NCI-H82 (cell line): Measurements from ENCODE around the gene TMEM167A.
"Not testable (repeated sequence)": the region's sequence is repeated elsewhere in the genome, so short reads cannot be mapped to it uniquely, and the experiment has no call there.

Source experiments
- DNase-seq: peaks from one replicate; lab custom pipeline; 2025; lab: John Stamatoyannopoulos, UW

The TMEM167A gene

GRCh38 chr5:83090169-83090568 is 13.0 kb upstream of the TMEM167A start:
- DNase-seq = no peak

- DNase-seq = no peak
Measured at GRCh38 chr5:83085106-83085505, 7.9 kb upstream of the TMEM167A start.

- no peak for DNase-seq
Measured at GRCh38 chr5:83084336-83084735, 7.1 kb upstream of the TMEM167A start.

GRCh38 chr5:83082750-83083149 is 5.6 kb upstream of the TMEM167A start:
- DNase-seq = no peak

- DNase-seq = peak; percentile 30
Measured at GRCh38 chr5:83077662-83078261, 568 bp upstream of the TMEM167A start.

GRCh38 chr5:83072966-83073365 is 4.2 kb downstream of the TMEM167A start:
- no peak for DNase-seq

GRCh38 chr5:83071286-83072051 is 5.7 kb downstream of the TMEM167A start:
- no peak for DNase-seq

GRCh38 chr5:83069096-83069799 is 7.9 kb downstream of the TMEM167A start:
- DNase-seq = no peak

- DNase-seq = not testable (repeated sequence)
Measured at GRCh38 chr5:83067377-83067776, 9.8 kb downstream of the TMEM167A start.

GRCh38 chr5:83066548-83067110 is 10.6 kb downstream of the TMEM167A start:
- no peak for DNase-seq

- DNase-seq = no peak
Measured at GRCh38 chr5:83059341-83059740, 17.9 kb downstream of the TMEM167A start.

- DNase-seq = no peak
Measured at GRCh38 chr5:83058726-83059125, 18.5 kb downstream of the TMEM167A start.

- no peak for DNase-seq
Measured at GRCh38 chr5:83055166-83055565, 22.0 kb downstream of the TMEM167A start.

GRCh38 chr5:83050723-83051340 is 26.4 kb downstream of the TMEM167A start:
- no peak for DNase-seq

GRCh38 chr5:83049370-83049885 is 27.8 kb downstream of the TMEM167A start:
- no peak for DNase-seq

- DNase-seq = no peak
Measured at GRCh38 chr5:83048811-83049210, 28.4 kb downstream of the TMEM167A start.

GRCh38 chr5:83048277-83048676 is 28.9 kb downstream of the TMEM167A start:
- DNase-seq = no peak

GRCh38 chr5:83044926-83045325 is 32.3 kb downstream of the TMEM167A start:
- DNase-seq = no peak

GRCh38 chr5:83042507-83042906 is 34.7 kb downstream of the TMEM167A start:
- DNase-seq = no peak

GRCh38 chr5:83038924-83039323 is 38.3 kb downstream of the TMEM167A start:
- DNase-seq = no peak

GRCh38 chr5:83036991-83037575 is 40.1 kb downstream of the TMEM167A start:
- peak; percentile 2 for DNase-seq
